ENCODE results near the gene CYBA. TPM values are rescaled to one million over a fixed set of nuclear protein-coding genes. Genes with fewer than 3 reads are reported as not detected.

Gene CYBA
- total RNA-seq, 1 donor from 2014 or later = 877 TPM

- H3K4me3 ChIP-seq (ENCODE audit: low read depth, low read length) = no peak overlapping the region
- TF ChIP-seq CTCF (conservative IDR thresholded peaks at IDR 0.05; ENCODE audit: low read depth, low read length) = no peak
- DNase-seq (ENCODE audit: low read depth) = no peak
These were observed 5.0 kb upstream of the CYBA start for GRCh38 chr16:88655733-88656281.

GRCh38 chr16:88655053-88655732 lies 4.3 kb upstream of the CYBA start:
- TF ChIP-seq CTCF (conservative IDR thresholded peaks at IDR 0.05; ENCODE audit: low read depth, low read length) = no peak
- DNase-seq (ENCODE audit: low read depth) = no peak
- H3K4me3 ChIP-seq (ENCODE audit: low read depth, low read length) = no peak overlapping the region

- no peak overlapping the region for H3K4me3 ChIP-seq (ENCODE audit: low read depth, low read length)
- no peak for DNase-seq (ENCODE audit: low read depth)
- TF ChIP-seq CTCF (conservative IDR thresholded peaks at IDR 0.05; ENCODE audit: low read depth, low read length) = no peak
These were observed 3.7 kb upstream of the CYBA start for GRCh38 chr16:88654363-88655052.

- H3K4me3 ChIP-seq (ENCODE audit: low read depth, low read length) = no peak overlapping the region
- no peak for DNase-seq (ENCODE audit: low read depth)
- no peak for TF ChIP-seq CTCF (conservative IDR thresholded peaks at IDR 0.05; ENCODE audit: low read depth, low read length)
These were observed 2.9 kb upstream of the CYBA start for GRCh38 chr16:88653596-88654362.

GRCh38 chr16:88653101-88653500 lies 2.2 kb upstream of the CYBA start:
- DNase-seq (ENCODE audit: low read depth) = no peak
- TF ChIP-seq CTCF (conservative IDR thresholded peaks at IDR 0.05; ENCODE audit: low read depth, low read length) = no peak
- no peak overlapping the region for H3K4me3 ChIP-seq (ENCODE audit: low read depth, low read length)

- no peak for TF ChIP-seq CTCF (conservative IDR thresholded peaks at IDR 0.05; ENCODE audit: low read depth, low read length)
- DNase-seq (ENCODE audit: low read depth) = no peak
- H3K4me3 ChIP-seq (ENCODE audit: low read depth, low read length) = no peak overlapping the region
These were observed 1.9 kb upstream of the CYBA start for GRCh38 chr16:88652762-88653063.

All from epithelial cell of proximal tubule (primary cell).